ENCODE data around the gene C3orf18. TPM values are rescaled to one million over a fixed set of nuclear protein-coding genes. Genes with fewer than 3 reads are reported as not detected.

C3orf18 gene
- total RNA-seq, 1 donor from 2014 or later: 45.1 TPM

- intact Hi-C loops (cut with micrococcal nuclease): no loop called here
Measured at GRCh38 chr3:50604628-50605588, 37.4 kb upstream of the C3orf18 start.

GRCh38 chr3:50604110-50604621, 36.6 kb upstream of the C3orf18 start:
- intact Hi-C loops (cut with micrococcal nuclease): no loop called here

GRCh38 chr3:50603261-50604109, 35.9 kb upstream of the C3orf18 start:
- intact Hi-C loops (cut with micrococcal nuclease): no loop called here

- intact Hi-C loops (cut with micrococcal nuclease): loop anchor here (1.0 kb wide), 1 partner anchor 9 kb away; the partner anchor contains the start of gene CISH
Measured at GRCh38 chr3:50602595-50603191, 35.1 kb upstream of the C3orf18 start.

GRCh38 chr3:50600841-50601591, 33.5 kb upstream of the C3orf18 start:
- intact Hi-C loops (cut with micrococcal nuclease): loop anchor here (1.0 kb wide), 2 partner anchors 11 to 28 kb away; no protein-coding TSS in a partner anchor

- intact Hi-C loops (cut with micrococcal nuclease): no loop called here
Measured at GRCh38 chr3:50600141-50600753, 32.7 kb upstream of the C3orf18 start.

- intact Hi-C loops (cut with micrococcal nuclease): no loop called here
Measured at GRCh38 chr3:50599716-50600118, 32.2 kb upstream of the C3orf18 start.

- intact Hi-C loops (cut with micrococcal nuclease): no loop called here
Measured at GRCh38 chr3:50599115-50599715, 31.7 kb upstream of the C3orf18 start.

- intact Hi-C loops (cut with micrococcal nuclease): no loop called here
Measured at GRCh38 chr3:50594253-50594785, 26.8 kb upstream of the C3orf18 start.

GRCh38 chr3:50592568-50592967, 25.0 kb upstream of the C3orf18 start:
- intact Hi-C loops (cut with micrococcal nuclease): no loop called here

- intact Hi-C loops (cut with micrococcal nuclease): loop anchor here (1.0 kb wide), 1 partner anchor 23 kb away; no protein-coding TSS in a partner anchor
Measured at GRCh38 chr3:50591196-50591741, 23.7 kb upstream of the C3orf18 start.

- intact Hi-C loops (cut with micrococcal nuclease): no loop called here
Measured at GRCh38 chr3:50588759-50589433, 21.3 kb upstream of the C3orf18 start.

- intact Hi-C loops (cut with micrococcal nuclease): no loop called here
Measured at GRCh38 chr3:50587806-50588758, 20.5 kb upstream of the C3orf18 start.

GRCh38 chr3:50587373-50587772, 19.8 kb upstream of the C3orf18 start:
- intact Hi-C loops (cut with micrococcal nuclease): no loop called here

GRCh38 chr3:50586763-50587070, 19.2 kb upstream of the C3orf18 start:
- intact Hi-C loops (cut with micrococcal nuclease): no loop called here

GRCh38 chr3:50585919-50586762, 18.6 kb upstream of the C3orf18 start:
- intact Hi-C loops (cut with micrococcal nuclease): no loop called here

- intact Hi-C loops (cut with micrococcal nuclease): no loop called here
Measured at GRCh38 chr3:50584391-50584790, 16.8 kb upstream of the C3orf18 start.
